OCI-LY1 (cell line): ENCODE results near the gene VPS39.

Experiments
- CTCF ChIP-seq: fragments of 200-600 bp; sonication (generic), shearing (Covaris generic); IDR thresholded peaks from 2 replicates; pipeline ENCODE4 v1.5.1; 2017; ENCODE audit warnings: mild to moderate bottlenecking, antibody characterized with exemption, low read length, moderate library complexity, mixed read lengths
- EZH2 ChIP-seq: fragments of 200-600 bp; sonication (generic), shearing (Covaris generic); IDR thresholded peaks from 2 replicates; pipeline ENCODE4 v1.8.0; 2017; ENCODE audit warnings: borderline replicate concordance, mixed run types, mild to moderate bottlenecking, antibody characterized with exemption, low read length, moderate library complexity, mixed read lengths

GRCh38 chr15:42198516-42198915 lies 9.6 kb downstream of the VPS39 start:
- TF ChIP-seq CTCF = no peak
- TF ChIP-seq EZH2 = no peak
